ENCODE results near the gene SERGEF.

- no peak for TF ChIP-seq RCOR1 (IDR thresholded peaks at IDR 0.05; ENCODE audit: low read depth, low read length)
- TF ChIP-seq HDAC2 (IDR thresholded peaks at IDR 0.05): no peak
These were observed 237.2 kb downstream of the SERGEF start for GRCh38 chr11:17775507-17776211.

Measured in A549 (cell line).